GM15510 (cell line): ENCODE data around the gene ISM1.

ENCODE experiments used
- POLR2A ChIP-seq: IDR thresholded peaks from 3 replicates; pipeline ENCODE4 v1.6.1; 2011; ENCODE audit warnings: borderline replicate concordance; ENCODE audit not compliant: insufficient read length; ENCODE audit errors: extremely low read depth

The ISM1 gene

DNA sequence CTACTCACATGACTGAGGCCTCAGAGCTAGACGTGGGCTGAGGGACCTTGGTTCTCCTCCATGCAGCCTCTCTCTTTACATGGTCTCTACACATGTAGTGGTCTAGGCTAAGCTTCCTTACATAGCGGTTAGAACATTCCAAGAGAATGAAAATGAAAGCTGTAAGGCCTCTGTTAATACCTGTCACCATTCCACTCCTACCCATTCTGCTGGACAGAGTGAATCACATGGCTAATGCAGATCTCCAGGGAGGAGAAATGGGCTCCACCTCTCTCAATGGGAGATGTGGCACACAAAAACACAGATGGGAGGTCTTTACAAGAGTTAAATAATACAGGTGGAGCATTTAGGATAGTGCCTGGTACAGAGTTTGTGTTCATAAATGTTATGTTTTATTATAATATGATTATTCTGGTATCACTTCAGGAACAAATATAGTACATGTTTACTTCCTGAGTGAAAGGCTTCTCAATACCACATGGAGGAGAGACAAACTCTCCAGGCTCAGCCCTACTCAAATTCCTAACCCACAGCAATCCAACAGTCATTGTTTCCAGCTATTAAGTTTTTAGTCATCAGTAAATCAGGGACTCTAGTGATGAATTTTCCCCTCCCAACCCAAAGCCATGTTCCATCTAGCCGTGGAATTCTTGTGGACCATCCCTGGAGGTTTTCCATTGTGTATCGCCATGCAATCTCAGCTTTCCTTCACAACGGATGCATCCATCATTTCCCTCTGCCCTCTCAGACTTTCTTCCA is 57.9 kb downstream of the ISM1 start:
- no peak for TF ChIP-seq POLR2A

- no peak for TF ChIP-seq POLR2A
Measured at GRCh38 chr20:13280609-13281324, 59.7 kb downstream of the ISM1 start.

- TF ChIP-seq POLR2A, result no peak
Measured at GRCh38 chr20:13283869-13284829, 63.1 kb downstream of the ISM1 start.

DNA sequence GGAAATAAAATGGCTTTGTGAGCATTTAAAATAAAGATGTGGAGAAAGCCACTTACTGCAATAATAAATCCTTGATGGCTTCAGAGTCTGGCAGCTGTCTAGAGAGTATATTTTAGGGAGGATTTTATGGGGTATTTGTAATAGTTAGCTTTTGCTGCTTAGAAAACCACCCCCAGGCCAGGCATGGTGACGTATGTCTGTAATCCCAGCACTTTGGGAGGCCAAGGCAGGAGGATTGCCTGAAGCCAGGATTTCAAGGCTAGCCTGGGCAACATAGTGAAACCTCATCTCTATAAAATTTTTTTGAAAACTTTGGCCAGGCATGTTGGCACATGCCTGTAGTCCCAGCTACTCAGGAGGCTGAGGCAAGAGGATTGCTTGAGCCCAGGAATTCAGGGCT is 63.8 kb downstream of the ISM1 start:
- no peak for TF ChIP-seq POLR2A

GRCh38 chr20:13285408-13285807 is 64.3 kb downstream of the ISM1 start:
- TF ChIP-seq POLR2A, result no peak

GRCh38 chr20:13286052-13286451 is 65.0 kb downstream of the ISM1 start:
- TF ChIP-seq POLR2A, result no peak

GRCh38 chr20:13286607-13287006 is 65.5 kb downstream of the ISM1 start:
- no peak for TF ChIP-seq POLR2A

DNA sequence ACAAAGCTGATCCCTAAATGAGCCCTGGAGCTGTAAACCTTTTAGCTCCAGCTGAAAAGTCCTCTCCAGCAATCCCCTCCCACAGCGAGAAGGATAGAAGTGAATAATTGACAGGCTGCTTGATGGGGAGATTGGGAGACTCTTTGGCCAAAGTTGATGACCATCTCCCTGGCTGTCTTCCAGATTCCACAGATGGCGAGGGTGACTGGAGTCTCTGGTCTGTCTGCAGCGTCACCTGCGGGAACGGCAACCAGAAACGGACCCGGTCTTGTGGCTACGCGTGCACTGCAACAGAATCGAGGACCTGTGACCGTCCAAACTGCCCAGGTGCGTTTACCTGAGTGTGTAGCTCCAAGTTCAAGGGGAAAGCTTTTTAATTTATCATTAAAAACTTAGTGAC is 67.3 kb downstream of the ISM1 start:
- no peak for TF ChIP-seq POLR2A

- TF ChIP-seq POLR2A, result no peak
Measured at GRCh38 chr20:13289031-13289430, 68.0 kb downstream of the ISM1 start.

GRCh38 chr20:13290724-13291123 is 69.7 kb downstream of the ISM1 start:
- no peak for TF ChIP-seq POLR2A

GRCh38 chr20:13291157-13291556 is 70.1 kb downstream of the ISM1 start:
- no peak for TF ChIP-seq POLR2A

DNA sequence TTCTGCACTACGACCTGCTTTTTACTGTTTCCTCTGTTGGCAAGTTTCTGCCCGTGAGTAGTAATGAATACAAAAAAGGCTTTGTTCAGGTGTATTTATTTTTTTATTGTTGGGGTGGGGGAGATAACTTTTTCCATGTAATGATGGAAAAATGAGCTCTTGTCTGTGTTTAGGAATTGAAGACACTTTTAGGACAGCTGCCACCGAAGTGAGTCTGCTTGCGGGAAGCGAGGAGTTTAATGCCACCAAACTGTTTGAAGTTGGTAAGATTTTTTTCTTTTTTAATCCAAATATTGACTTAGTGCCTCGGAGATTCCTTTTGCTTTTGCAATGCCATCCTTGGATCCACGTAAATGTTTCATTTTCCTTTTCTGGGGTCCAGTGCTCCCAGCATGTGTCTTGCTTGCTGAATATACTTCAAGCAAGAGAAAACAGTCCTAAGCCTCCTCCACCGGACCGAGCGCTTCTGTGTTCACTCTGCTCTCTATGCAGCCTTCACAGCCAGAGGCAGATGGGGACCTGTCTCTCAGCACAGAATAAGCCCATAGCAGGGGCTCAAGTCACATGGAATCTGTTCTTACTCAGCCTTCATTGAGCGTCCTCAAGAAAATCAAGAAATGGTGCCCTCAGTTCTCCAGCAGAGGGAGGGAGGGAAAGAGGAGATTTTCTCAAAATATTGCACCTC is 71.3 kb downstream of the ISM1 start:
- no peak for TF ChIP-seq POLR2A

GRCh38 chr20:13294522-13294921 is 73.4 kb downstream of the ISM1 start:
- no peak for TF ChIP-seq POLR2A

DNA sequence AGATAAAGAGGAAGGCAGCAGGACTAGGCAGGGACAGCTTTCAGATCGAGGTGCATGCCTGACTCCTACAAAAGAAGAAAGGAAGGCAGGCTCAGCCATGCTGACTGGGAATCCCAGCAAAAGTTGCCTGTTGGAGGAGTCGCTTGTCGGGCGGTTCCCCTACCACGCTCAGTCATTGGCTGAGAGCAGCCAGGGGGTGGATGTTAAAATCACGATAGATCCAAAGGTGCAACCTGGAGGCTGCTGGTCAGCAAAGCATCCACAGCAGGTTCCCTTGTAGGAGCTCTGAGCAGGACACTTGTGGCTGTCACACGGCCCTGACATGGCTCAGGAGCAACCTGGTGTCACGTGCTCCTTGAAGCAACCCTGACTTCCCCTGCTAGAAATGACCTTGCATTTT is 74.6 kb downstream of the ISM1 start:
- no peak for TF ChIP-seq POLR2A
